ENCODE results near the gene TMC1.
"Not testable (repeated sequence)": the region's sequence is repeated elsewhere in the genome, so short reads cannot be mapped to it uniquely, and the experiment has no call there.

The TMC1 gene

GRCh38 chr9:72509635-72510034 is 11.8 kb upstream of the TMC1 start:
- Histone ChIP-seq H3K4me1 (ENCODE audit: insufficient read depth, low read length, poor library complexity, severe bottlenecking) (no peaks in the 10 kb centered on the region), H3K9me2 (replicated peaks; ENCODE audit: low read depth, low read length) (no peaks in the 10 kb centered on the region), H3K4me3 (ENCODE audit: low read length, poor library complexity, severe bottlenecking) (no peak overlapping the region), H2AFZ (ENCODE audit: low read length) (no peak overlapping the region), H3F3A (ENCODE audit: low read depth) (no peaks in the 10 kb centered on the region), H3K79me2 (ENCODE audit: insufficient read depth, low read length) (no peaks in the 10 kb centered on the region), H3K9ac (ENCODE audit: low read depth, low read length, poor library complexity, severe bottlenecking) (no peak overlapping the region), H3K27me3 (ENCODE audit: insufficient read depth, low read length, poor library complexity, severe bottlenecking) (no peaks in the 10 kb centered on the region), H3K36me3 (ENCODE audit: insufficient read depth, low read length) (no peaks in the 10 kb centered on the region), H3K9me3 (ENCODE audit: insufficient read depth, low read depth, low read length) (no peaks in the 10 kb centered on the region), H4K20me1 (ENCODE audit: insufficient read depth, low read length, poor library complexity, severe bottlenecking) (no peaks in the 10 kb centered on the region), H3K4me2 (ENCODE audit: low read depth, low read length, poor library complexity, severe bottlenecking) (no peak overlapping the region)
- TF ChIP-seq, protein P1, sequence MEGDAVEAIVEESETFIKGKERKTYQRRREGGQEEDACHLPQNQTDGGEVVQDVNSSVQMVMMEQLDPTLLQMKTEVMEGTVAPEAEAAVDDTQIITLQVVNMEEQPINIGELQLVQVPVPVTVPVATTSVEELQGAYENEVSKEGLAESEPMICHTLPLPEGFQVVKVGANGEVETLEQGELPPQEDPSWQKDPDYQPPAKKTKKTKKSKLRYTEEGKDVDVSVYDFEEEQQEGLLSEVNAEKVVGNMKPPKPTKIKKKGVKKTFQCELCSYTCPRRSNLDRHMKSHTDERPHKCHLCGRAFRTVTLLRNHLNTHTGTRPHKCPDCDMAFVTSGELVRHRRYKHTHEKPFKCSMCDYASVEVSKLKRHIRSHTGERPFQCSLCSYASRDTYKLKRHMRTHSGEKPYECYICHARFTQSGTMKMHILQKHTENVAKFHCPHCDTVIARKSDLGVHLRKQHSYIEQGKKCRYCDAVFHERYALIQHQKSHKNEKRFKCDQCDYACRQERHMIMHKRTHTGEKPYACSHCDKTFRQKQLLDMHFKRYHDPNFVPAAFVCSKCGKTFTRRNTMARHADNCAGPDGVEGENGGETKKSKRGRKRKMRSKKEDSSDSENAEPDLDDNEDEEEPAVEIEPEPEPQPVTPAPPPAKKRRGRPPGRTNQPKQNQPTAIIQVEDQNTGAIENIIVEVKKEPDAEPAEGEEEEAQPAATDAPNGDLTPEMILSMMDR (conservative IDR thresholded peaks at IDR 0.05; ENCODE audit: low read length): no peak
- TF ChIP-seq EZH2phosphoT487 (IDR thresholded peaks at IDR 0.05; ENCODE audit: borderline replicate concordance): no peak

DNA sequence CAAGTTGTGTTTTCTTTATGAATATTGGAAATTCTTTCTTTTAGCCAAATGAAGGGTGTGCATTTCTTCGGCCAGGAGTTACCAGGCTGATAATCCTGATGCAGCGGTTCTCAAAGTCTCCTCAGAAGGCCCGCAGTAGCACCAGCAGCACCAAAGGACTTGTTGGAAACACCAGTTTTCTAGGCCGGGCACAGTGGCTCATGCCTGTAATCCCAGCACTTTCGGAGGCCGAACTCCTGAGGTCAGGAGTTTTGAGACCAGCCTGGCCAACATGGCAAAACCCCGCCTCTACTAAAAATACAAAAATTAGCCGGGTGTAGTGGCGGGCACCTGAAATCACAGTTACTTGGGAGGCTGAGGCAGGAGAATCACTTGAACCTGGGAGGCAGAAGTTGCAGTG is 397 bp upstream of the TMC1 start:
- H3K9ac ChIP-seq (ENCODE audit: low read depth, low read length, poor library complexity, severe bottlenecking); H3K36me3 ChIP-seq (ENCODE audit: insufficient read depth, low read length); H3K4me1 ChIP-seq (ENCODE audit: insufficient read depth, low read length, poor library complexity, severe bottlenecking); H3K79me2 ChIP-seq (ENCODE audit: insufficient read depth, low read length); H3K27me3 ChIP-seq (ENCODE audit: insufficient read depth, low read length, poor library complexity, severe bottlenecking); H3K4me3 ChIP-seq (ENCODE audit: low read length, poor library complexity, severe bottlenecking); H3K4me2 ChIP-seq (ENCODE audit: low read depth, low read length, poor library complexity, severe bottlenecking); H3F3A ChIP-seq (ENCODE audit: low read depth); H3K9me3 ChIP-seq (ENCODE audit: insufficient read depth, low read depth, low read length); H3K9me2 ChIP-seq (replicated peaks; ENCODE audit: low read depth, low read length); H2AFZ ChIP-seq (ENCODE audit: low read length); H4K20me1 ChIP-seq (ENCODE audit: insufficient read depth, low read length, poor library complexity, severe bottlenecking): not testable (repeated sequence)

DNA sequence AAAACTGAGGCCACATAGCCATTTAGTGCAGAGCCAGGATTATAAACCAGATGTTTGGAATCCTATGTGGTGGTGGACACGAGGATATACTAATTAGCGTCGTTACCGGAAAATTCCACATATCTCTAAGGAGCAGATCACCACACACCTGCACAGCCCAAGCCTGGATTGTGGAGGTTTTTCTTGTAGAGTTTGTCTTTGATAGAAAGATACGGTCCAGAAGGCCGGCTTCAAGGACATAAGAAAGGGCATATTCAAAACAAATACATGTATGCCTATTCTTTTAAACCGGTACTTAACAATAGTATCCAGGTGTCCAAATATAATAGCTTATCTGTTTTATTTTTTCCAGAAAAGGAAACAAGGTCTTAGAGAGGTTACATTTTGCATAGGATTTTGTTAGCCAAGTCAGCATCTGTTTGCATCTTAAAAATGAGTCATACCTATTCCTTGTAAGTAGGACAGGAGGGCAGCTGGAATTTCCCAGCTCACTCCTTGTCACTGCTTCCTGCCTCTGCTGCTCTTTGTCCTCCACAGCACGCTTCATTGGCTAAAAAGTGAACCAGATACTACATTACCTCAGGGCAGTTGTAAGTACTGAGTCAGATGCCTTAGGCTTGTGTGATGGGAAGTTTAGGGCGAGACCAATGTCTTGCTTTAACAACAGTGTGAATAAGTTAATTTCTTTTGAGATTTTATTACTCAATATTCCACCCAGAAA is 3.6 kb downstream of the TMC1 start:
- no peaks in the 10 kb centered on the region for H3K9me2 ChIP-seq (replicated peaks; ENCODE audit: low read depth, low read length)
- TF ChIP-seq, protein P1 (conservative IDR thresholded peaks at IDR 0.05; ENCODE audit: low read length): no peak
- no peak for TF ChIP-seq EZH2phosphoT487 (IDR thresholded peaks at IDR 0.05; ENCODE audit: borderline replicate concordance)
- no peaks in the 10 kb centered on the region for H3K36me3 ChIP-seq (ENCODE audit: insufficient read depth, low read length)
- peaks cover 5% of the 10 kb centered on the region for H3K4me1 ChIP-seq (ENCODE audit: insufficient read depth, low read length, poor library complexity, severe bottlenecking)
- H3K79me2 ChIP-seq (ENCODE audit: insufficient read depth, low read length): no peaks in the 10 kb centered on the region
- no peaks in the 10 kb centered on the region for H4K20me1 ChIP-seq (ENCODE audit: insufficient read depth, low read length, poor library complexity, severe bottlenecking)
- H3K9me3 ChIP-seq (ENCODE audit: insufficient read depth, low read depth, low read length): no peaks in the 10 kb centered on the region
- H3K4me3 ChIP-seq (ENCODE audit: low read length, poor library complexity, severe bottlenecking): no peak overlapping the region
- H3K27me3 ChIP-seq (ENCODE audit: insufficient read depth, low read length, poor library complexity, severe bottlenecking): no peaks in the 10 kb centered on the region
- no peak overlapping the region for H3K4me2 ChIP-seq (ENCODE audit: low read depth, low read length, poor library complexity, severe bottlenecking)
- H2AFZ ChIP-seq (ENCODE audit: low read length): no peak overlapping the region
- H3F3A ChIP-seq (ENCODE audit: low read depth): no peaks in the 10 kb centered on the region
- no peak overlapping the region for H3K9ac ChIP-seq (ENCODE audit: low read depth, low read length, poor library complexity, severe bottlenecking)
